Measurements from ENCODE around the gene ADGRF3.
"Not testable (repeated sequence)": the region's sequence is repeated elsewhere in the genome, so short reads cannot be mapped to it uniquely, and the experiment has no call there.

The ADGRF3 gene

GRCh38 chr2:26270373-26270772 lies 76.2 kb downstream of the ADGRF3 start:
- no peak for DNase-seq

- no peak for DNase-seq
These were observed 76.9 kb downstream of the ADGRF3 start for GRCh38 chr2:26269571-26270158.

DNA sequence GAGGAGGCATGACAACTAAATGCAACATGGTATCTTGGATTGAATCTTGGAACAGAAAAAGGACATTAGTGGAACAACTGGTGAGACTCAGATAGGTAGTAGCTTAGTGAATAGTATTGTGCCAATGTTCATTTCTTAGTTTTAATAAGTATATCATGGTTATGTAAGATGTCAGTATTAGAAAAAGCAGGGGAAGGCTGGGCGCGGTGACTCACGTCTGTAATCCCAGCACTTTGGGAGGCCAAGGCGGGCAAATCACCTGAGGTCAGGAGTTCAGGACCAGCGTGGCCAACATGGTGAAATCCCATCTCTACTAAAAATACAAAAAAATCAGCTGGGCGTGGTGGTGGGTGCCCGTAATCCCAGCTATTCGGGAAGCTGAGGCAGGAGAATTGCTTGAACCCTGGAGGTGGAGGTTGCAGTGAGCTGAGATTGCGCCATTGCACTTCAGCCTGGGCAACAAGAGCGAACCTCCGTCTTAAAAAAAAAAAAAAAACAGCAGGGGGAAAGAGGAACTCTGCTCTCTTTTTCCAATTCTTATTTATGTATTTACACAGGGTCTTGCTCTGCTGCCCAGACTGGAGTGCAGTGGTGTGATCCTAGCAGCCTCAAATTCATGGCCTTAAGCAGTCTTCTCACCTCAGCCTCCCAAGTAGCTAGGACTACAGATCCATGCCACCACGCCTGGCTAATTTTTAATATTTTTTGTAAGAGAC lies 77.8 kb downstream of the ADGRF3 start:
- DNase-seq: not testable (repeated sequence)

GRCh38 chr2:26268213-26268612 lies 78.4 kb downstream of the ADGRF3 start:
- DNase-seq: no peak

DNA sequence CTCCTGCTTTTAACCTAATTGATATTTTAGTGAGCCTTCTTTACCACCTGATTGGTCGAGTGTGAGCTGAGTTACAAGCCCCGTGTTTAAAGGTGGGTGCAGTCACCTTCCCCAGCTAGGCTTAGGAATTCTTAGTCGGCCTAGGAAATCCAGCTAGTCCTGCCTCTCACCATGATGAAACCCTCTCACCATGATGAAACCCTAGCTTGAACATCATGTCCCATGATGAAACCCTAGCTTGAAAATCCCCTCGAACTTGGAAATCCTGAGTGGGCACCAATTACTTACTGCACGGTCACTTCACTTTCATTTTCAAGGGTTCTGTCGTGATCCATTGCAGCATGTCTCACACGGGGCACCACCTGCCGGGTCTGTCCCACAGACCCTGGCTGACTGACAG lies 87.8 kb downstream of the ADGRF3 start:
- DNase-seq: not testable (repeated sequence)
